IMR-90 (cell line): Measurements from ENCODE around the gene NPFFR1. TPM values are rescaled to one million over a fixed set of nuclear protein-coding genes. Genes with fewer than 3 reads are reported as not detected.

Experiments
- ATAC-seq: fragments of 200-7000 bp; cut with Tn5 transposase; 2 replicates; pipeline ENCODE4 v1.9.1; 2020; ENCODE audit warnings: low read depth, mild to moderate bottlenecking, moderate library complexity
- BruUV-seq: library from RNA; stranded (reverse); fragments of 400-500 nt; replicated peaks from 2 replicates; lab custom pipeline; 2021; lab: Mats Ljungman, UMichigan
- CTCF ChIA-PET: fragments of 300-600 bp; formaldehyde crosslinking; extraction: SDS; loops from one replicate; lab custom pipeline; 2021; ENCODE audit warnings: antibody characterized with exemption; lab: Yijun Ruan, JAX
- POLR2A ChIA-PET: fragments of 300-600 bp; sonication (Branson Sonifier 250); formaldehyde crosslinking; loops from one replicate; lab custom pipeline; 2022; ENCODE audit warnings: antibody characterized with exemption; ENCODE audit not compliant: unreplicated experiment; lab: Charles Lee
- DNase-seq: peaks from one replicate; pipeline ENCODE4 v3.0.0; 2013
- H2AFZ ChIP-seq: replicated peaks from 2 replicates; pipeline ENCODE3; 2013; ENCODE audit warnings: low read length, mild to moderate bottlenecking; ENCODE audit not compliant: poor library complexity
- H2AK5ac ChIP-seq: 2 replicates; pipeline ENCODE4 v1.6.1; 2013; ENCODE audit warnings: low read depth, low read length, inconsistent platforms
- H2AK9ac ChIP-seq: replicated peaks from 2 replicates; pipeline ENCODE3; 2013; ENCODE audit warnings: mild to moderate bottlenecking, low read depth, low read length, moderate library complexity; ENCODE audit not compliant: poor library complexity
- H2BK120ac ChIP-seq: 2 replicates; pipeline ENCODE4 v1.6.1; 2013; ENCODE audit warnings: low read depth, low read length, inconsistent platforms
- H2BK15ac ChIP-seq: 3 replicates; pipeline ENCODE4 v1.6.1; 2013; ENCODE audit warnings: low read depth, low read length, inconsistent platforms
- H2BK20ac ChIP-seq: 2 replicates; pipeline ENCODE4 v1.6.1; 2013; ENCODE audit warnings: low read depth, mild to moderate bottlenecking, inconsistent platforms, low read length, moderate library complexity
- H2BK5ac ChIP-seq: 2 replicates; pipeline ENCODE4 v1.6.1; 2013; ENCODE audit warnings: mild to moderate bottlenecking, low read depth, low read length, inconsistent platforms; ENCODE audit not compliant: poor library complexity, severe bottlenecking
- H3K14ac ChIP-seq: replicated peaks from 2 replicates; pipeline ENCODE4 v1.6.1; 2013; ENCODE audit warnings: low read depth, low read length, inconsistent platforms
- H3K18ac ChIP-seq: 2 replicates; pipeline ENCODE4 v1.6.1; 2013; ENCODE audit warnings: low read depth, low read length, control low read depth
- H3K23ac ChIP-seq: 2 replicates; pipeline ENCODE4 v1.6.1; 2013; ENCODE audit warnings: low read depth, low read length, inconsistent platforms
- H3K27ac ChIP-seq: 2 replicates; pipeline ENCODE4 v1.5.1; 2013; ENCODE audit warnings: mild to moderate bottlenecking, control low read depth, low read length; ENCODE audit not compliant: insufficient read depth
- H3K27me3 ChIP-seq: 2 replicates; pipeline ENCODE4 v1.6.1; 2013; ENCODE audit warnings: low read length; ENCODE audit not compliant: control insufficient read depth, insufficient read depth
- H3K36me3 ChIP-seq: 2 replicates; pipeline ENCODE4 v1.6.1; 2013; ENCODE audit warnings: low read length, mixed read lengths; ENCODE audit not compliant: control insufficient read depth, insufficient read depth
- H3K4ac ChIP-seq: 2 replicates; pipeline ENCODE4 v1.6.1; 2013; ENCODE audit warnings: low read depth, low read length, inconsistent platforms
- H3K4me1 ChIP-seq: 2 replicates; pipeline ENCODE4 v1.6.1; 2013; ENCODE audit warnings: low read length, mixed read lengths; ENCODE audit not compliant: control insufficient read depth, insufficient read depth
- H3K4me2 ChIP-seq: 2 replicates; pipeline ENCODE4 v1.6.1; 2013; ENCODE audit warnings: low read depth, mild to moderate bottlenecking, control low read depth, low read length, moderate library complexity
- H3K4me3 ChIP-seq: 2 replicates; pipeline ENCODE4 v1.5.1; 2013; ENCODE audit warnings: low read depth, mild to moderate bottlenecking, control low read depth, low read length, moderate library complexity; ENCODE audit not compliant: insufficient read depth
- H3K56ac ChIP-seq: 2 replicates; pipeline ENCODE4 v1.6.1; 2013; ENCODE audit warnings: low read length, inconsistent platforms; ENCODE audit not compliant: insufficient read depth; ENCODE audit errors: extremely low read depth
- H3K79me1 ChIP-seq, 2 experiments: 2 replicates each; pipeline ENCODE4 v1.6.1; 2013; ENCODE audit warnings: low read length in 2 of 2, inconsistent platforms in 1 of 2, low read depth in 1 of 2
- H3K9ac ChIP-seq: 2 replicates; pipeline ENCODE4 v1.6.1; 2013; ENCODE audit warnings: low read depth, low read length, control low read depth
- H3K9me1 ChIP-seq: 2 replicates; pipeline ENCODE4 v1.6.1; 2013; ENCODE audit warnings: low read length, inconsistent platforms; ENCODE audit not compliant: insufficient read depth
- H3K9me3 ChIP-seq: 2 replicates; pipeline ENCODE4 v1.6.1; 2013; ENCODE audit warnings: low read length; ENCODE audit not compliant: control insufficient read depth, insufficient read depth
- H4K20me1 ChIP-seq: 2 replicates; pipeline ENCODE4 v1.6.1; 2013; ENCODE audit warnings: low read length, inconsistent platforms; ENCODE audit not compliant: insufficient read depth
- H4K5ac ChIP-seq: 2 replicates; pipeline ENCODE4 v1.6.1; 2013; ENCODE audit warnings: mild to moderate bottlenecking, low read depth, low read length, control low read depth
- H4K8ac ChIP-seq, 2 experiments: 2 replicates each; pipeline ENCODE4 v1.6.1; 2013; ENCODE audit warnings: low read depth in 2 of 2, low read length in 2 of 2, control low read depth in 1 of 2, inconsistent platforms in 1 of 2
- H4K91ac ChIP-seq: 2 replicates; pipeline ENCODE4 v1.6.1; 2013; ENCODE audit warnings: low read depth, low read length, inconsistent platforms; ENCODE audit not compliant: insufficient read depth
- BHLHE40 ChIP-seq: fragments of 150-350 bp; IDR thresholded peaks from 2 replicates; pipeline ENCODE4 v1.6.1; 2016; ENCODE audit warnings: mild to moderate bottlenecking, low read depth, low read length
- CHD1 ChIP-seq: IDR thresholded peaks from 2 replicates; pipeline ENCODE4 v1.6.1; 2012; ENCODE audit warnings: low read depth, low read length, improper control_type of control experiment
- CTCF ChIP-seq: conservative IDR thresholded peaks from 2 replicates; pipeline ENCODE4 v1.5.1; 2012; ENCODE audit warnings: mild to moderate bottlenecking, low read depth, low read length, improper control_type of control experiment
- MAFK ChIP-seq: IDR thresholded peaks from 2 replicates; pipeline ENCODE4 v1.6.1; 2012; ENCODE audit warnings: low read depth, low read length, improper control_type of control experiment
- MXI1 ChIP-seq: IDR thresholded peaks from 2 replicates; pipeline ENCODE4 v1.6.1; 2012; ENCODE audit warnings: low read depth, mild to moderate bottlenecking, low read length, moderate library complexity, borderline replicate concordance
- RAD21 ChIP-seq: IDR thresholded peaks from 2 replicates; pipeline ENCODE4 v1.6.1; 2012; ENCODE audit warnings: low read length, improper control_type of control experiment
- RCOR1 ChIP-seq: IDR thresholded peaks from 2 replicates; pipeline ENCODE4 v1.6.1; 2012; ENCODE audit warnings: mild to moderate bottlenecking, low read length, improper control_type of control experiment; ENCODE audit not compliant: insufficient replicate concordance
- RFX5 ChIP-seq: IDR thresholded peaks from 2 replicates; pipeline ENCODE4 v1.8.0; 2012; ENCODE audit warnings: low read depth, mild to moderate bottlenecking, low read length, moderate library complexity
- USF2 ChIP-seq: fragments of 150-350 bp; IDR thresholded peaks from 2 replicates; pipeline ENCODE4 v1.6.1; 2017; ENCODE audit warnings: mild to moderate bottlenecking, antibody characterized with exemption, low read length, low read depth
- WGBS, 2 experiments: methylation state at CpG; one replicate each; pipeline versions ENCODE4 v1.1.5 to v1.1.7; 2013; ENCODE audit warnings: missing lambda C conversion rate in 2 of 2; ENCODE audit not compliant: insufficient read length in 1 of 2; ENCODE audit errors: extremely low coverage in 2 of 2; 5-methylcytosine and 5-hydroxymethylcytosine counted together
- dilution Hi-C: fragments of 300-500 bp; cut with HindIII; formaldehyde crosslinking; loops from one replicate; pipeline ENCODE4 v1.14.3; 2018; ENCODE audit warnings: low sequenced_read_pairs; ENCODE audit not compliant: unreplicated experiment
- in situ Hi-C: fragments of 300-500 bp; cut with MboI; formaldehyde crosslinking; loops from 3 replicates; pipeline ENCODE4 v1.14.3; 2019; ENCODE audit warnings: low sequenced_read_pairs, inconsistent platforms, mixed read lengths
- intact Hi-C: fragments of 100-400 bp; cut with micrococcal nuclease; formaldehyde crosslinking; loops from 2 replicates; pipeline ENCODE4 v1.10.0; 2022
- polyA plus RNA-seq, 3 experiments: library from polyadenylated mRNA; depleted of rRNA; stranded (reverse); fragments of >200 nt; gene quantifications; 2 replicates each; pipeline ENCODE4 v1.2.3, GENCODE V29; 2012; ENCODE audit warnings: low replicate concordance in 1 of 3
- total RNA-seq: library from RNA; depleted of rRNA; stranded (reverse); fragments of >200 nt; gene quantifications from 2 replicates; pipeline ENCODE4 v1.2.3, GENCODE V29; 2012
- TF ChIP-seq, protein P1 (sequence below): fragments of 150-350 bp; IDR thresholded peaks from 2 replicates; pipeline ENCODE4 v1.6.1; 2016; ENCODE audit warnings: low read depth, mild to moderate bottlenecking, low read length, moderate library complexity, borderline replicate concordance

The NPFFR1 gene
- total and polyA plus RNA-seq, 2 of the 4 experiments (the other 2 are of a cell fraction), result not detected

DNA sequence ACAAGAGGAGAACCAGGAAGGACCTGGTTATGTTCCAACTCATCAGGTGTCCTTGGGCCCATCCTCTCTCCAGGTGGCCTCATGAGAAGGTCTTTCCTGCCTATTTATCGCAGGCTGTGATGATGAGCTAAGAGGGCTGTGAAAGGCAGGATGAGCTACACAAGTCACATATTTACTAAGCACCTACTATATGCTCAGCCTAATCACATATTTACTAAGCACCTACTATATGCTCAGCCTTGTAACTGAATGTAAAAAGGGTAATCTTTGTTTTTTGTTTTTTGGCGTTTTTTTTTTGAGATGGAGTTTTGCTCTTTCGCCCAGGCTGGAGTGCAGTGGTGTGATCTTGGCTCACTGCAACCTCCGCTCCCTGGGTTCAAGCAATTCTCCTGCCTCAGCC lies 44.2 kb upstream of the NPFFR1 start:
- TF ChIP-seq MXI1, result no peak
- TF ChIP-seq, protein P1, sequence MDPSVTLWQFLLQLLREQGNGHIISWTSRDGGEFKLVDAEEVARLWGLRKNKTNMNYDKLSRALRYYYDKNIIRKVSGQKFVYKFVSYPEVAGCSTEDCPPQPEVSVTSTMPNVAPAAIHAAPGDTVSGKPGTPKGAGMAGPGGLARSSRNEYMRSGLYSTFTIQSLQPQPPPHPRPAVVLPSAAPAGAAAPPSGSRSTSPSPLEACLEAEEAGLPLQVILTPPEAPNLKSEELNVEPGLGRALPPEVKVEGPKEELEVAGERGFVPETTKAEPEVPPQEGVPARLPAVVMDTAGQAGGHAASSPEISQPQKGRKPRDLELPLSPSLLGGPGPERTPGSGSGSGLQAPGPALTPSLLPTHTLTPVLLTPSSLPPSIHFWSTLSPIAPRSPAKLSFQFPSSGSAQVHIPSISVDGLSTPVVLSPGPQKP, result no peak
- TF ChIP-seq MAFK, result no peak
- no peak for TF ChIP-seq USF2
- no peak for TF ChIP-seq RFX5
- no peak for TF ChIP-seq CTCF
- TF ChIP-seq RAD21, result no peak
- no peak for TF ChIP-seq RCOR1
- no peak for TF ChIP-seq BHLHE40
- no peak for TF ChIP-seq CHD1
- Histone ChIP-seq H3K4me2 (no peak overlapping the region), H3K18ac (no peak overlapping the region), H4K5ac (no peak overlapping the region), H4K91ac (no peak overlapping the region), H3K79me1 (no peaks in the 10 kb centered on the region; a peak in 1 of 4 replicates), H2BK20ac (no peak overlapping the region), H3K14ac (no peak overlapping the region), H3K4me1 (peaks cover 9% of the 10 kb centered on the region), H4K8ac (no peak overlapping the region), H2AK9ac (no peak overlapping the region), H3K27me3 (no peaks in the 10 kb centered on the region), H3K9me1 (peaks cover 10% of the 10 kb centered on the region), H3K4ac (no peak overlapping the region), H3K56ac (no peak overlapping the region), H3K4me3 (no peak overlapping the region), H3K23ac (no peak overlapping the region), H3K9me3 (no peaks in the 10 kb centered on the region), H2BK5ac (no peak overlapping the region), H3K9ac (no peak overlapping the region), H2BK15ac (no peak overlapping the region), H4K20me1 (peaks cover 14% of the 10 kb centered on the region; the same call in 1 of the 2 replicates), H3K27ac (no peak overlapping the region), H3K36me3 (no peaks in the 10 kb centered on the region), H2BK120ac (no peak overlapping the region), H2AFZ (no peak overlapping the region), H2AK5ac (peak overlapping the region; percentile 24; the same call in 1 of the 2 replicates)
- CTCF ChIA-PET, result no interaction called here
- no TSS peak for BruUV-seq
- intact Hi-C loops, result no loop called here
- DNase-seq (no peak), ATAC-seq (no peak)
- no CpG with 5 or more reads among the region's 4 CpGs for WGBS, 2 experiments
- dilution Hi-C loops, result no loop called here
- POLR2A ChIA-PET, result no interaction called here
- in situ Hi-C loops, result no loop called here
